NB4 (cell line): ENCODE results near the gene POLL.
"Not testable (repeated sequence)": the region's sequence is repeated elsewhere in the genome, so short reads cannot be mapped to it uniquely, and the experiment has no call there.

Experiments
- DNase-seq: peaks from one replicate; pipeline ENCODE4 v3.0.0; 2010; ENCODE audit warnings: low read depth
- H3K4me3 ChIP-seq: one replicate; pipeline ENCODE4 v1.5.1; 2011; ENCODE audit warnings: mild to moderate bottlenecking, low read depth, low read length, moderate library complexity
- CTCF ChIP-seq: IDR thresholded peaks from one replicate; pipeline ENCODE4 v1.5.1; 2012; ENCODE audit warnings: low read depth, low read length
- MAX ChIP-seq: IDR thresholded peaks from 2 replicates; pipeline ENCODE4 v1.6.1; 2011; ENCODE audit warnings: low read depth, low read length
- MYC ChIP-seq: IDR thresholded peaks from 2 replicates; pipeline ENCODE4 v1.6.1; 2011; ENCODE audit warnings: low read depth, low read length
- POLR2A ChIP-seq: IDR thresholded peaks from 2 replicates; pipeline ENCODE4 v1.6.1; 2011; ENCODE audit warnings: mild to moderate bottlenecking; ENCODE audit not compliant: insufficient read length; ENCODE audit errors: extremely low read depth

Gene POLL

GRCh38 chr10:101597091-101597900, 9.2 kb upstream of the POLL start:
- no peak overlapping the region for H3K4me3 ChIP-seq
- DNase-seq, result no peak
- no peak for TF ChIP-seq POLR2A
- no peak for TF ChIP-seq MAX
- TF ChIP-seq CTCF, result no peak
- TF ChIP-seq MYC, result no peak

GRCh38 chr10:101595591-101596433, 7.8 kb upstream of the POLL start:
- TF ChIP-seq MAX, result no peak
- TF ChIP-seq POLR2A, result no peak
- no peak for TF ChIP-seq MYC
- TF ChIP-seq CTCF, result no peak
- H3K4me3 ChIP-seq, result no peak overlapping the region
- DNase-seq, result no peak

- H3K4me3 ChIP-seq, result not testable (repeated sequence)
- peak; percentile 35 for DNase-seq
Observed at GRCh38 chr10:101593331-101593730, 5.3 kb upstream of the POLL start.

GRCh38 chr10:101588879-101589278, 822 bp upstream of the POLL start:
- DNase-seq, result no peak
- peak overlapping the region; percentile 93 for H3K4me3 ChIP-seq
- TF ChIP-seq POLR2A (no peak), MAX (no peak), MYC (no peak), CTCF (no peak)

GRCh38 chr10:101585841-101586240, 2.2 kb downstream of the POLL start:
- TF ChIP-seq POLR2A, result no peak
- no peak for TF ChIP-seq CTCF
- TF ChIP-seq MYC, result no peak
- no peak for TF ChIP-seq MAX

More at GRCh38 chr10:101585841-101586240, 2.2 kb downstream of the POLL start:
- DNase-seq, result no peak
- H3K4me3 ChIP-seq, result no peak overlapping the region
